ENCODE measurements around the gene CLCNKB. TPM values are rescaled to one million over a fixed set of nuclear protein-coding genes. Genes with fewer than 3 reads are reported as not detected.
A peak's percentile ranks its signal among the peaks of the same experiment; 100 is the strongest.
"Not testable (repeated sequence)": the region's sequence is repeated elsewhere in the genome, so short reads cannot be mapped to it uniquely, and the experiment has no call there.

Gene CLCNKB
- 0.05 TPM in 1 of 2 replicates, not detected in the other for total RNA-seq (2014; rRNA removed; shearing (Covaris generic))
- polyA plus RNA-seq (2015; cell fraction: cytosol; rRNA removed), result 0.10 TPM in 1 of 2 replicates, not detected in the other
- 0.54 TPM in 1 of 2 replicates, not detected in the other for polyA plus RNA-seq (2015; cell fraction: nucleus; rRNA removed)

- in situ Hi-C loops (cut with HindIII; ENCODE audit: low pct_unique_long_range_greater_than_20kb, low sequenced_read_pairs), result no loop called here
- no peak for DNase-seq (ENCODE audit: low read depth, low spot score)
These were observed at the start of gene CLCNKB for GRCh38 chr1:16043521-16043920. CLCNKB (plus strand) TSS chr1:16043782; CDS start chr1:16044493, 711 bp downstream.

GRCh38 chr1:15994081-15994480, 49.5 kb upstream of the CLCNKB start:
- in situ Hi-C loops (cut with HindIII; ENCODE audit: low pct_unique_long_range_greater_than_20kb, low sequenced_read_pairs), result no loop called here
- no peak for DNase-seq (ENCODE audit: low read depth, low spot score)

GRCh38 chr1:15994590-15995351, 48.8 kb upstream of the CLCNKB start:
- in situ Hi-C loops (cut with HindIII; ENCODE audit: low pct_unique_long_range_greater_than_20kb, low sequenced_read_pairs), result no loop called here
- peak; percentile 68 for DNase-seq (ENCODE audit: low read depth, low spot score)

- in situ Hi-C loops (cut with HindIII; ENCODE audit: low pct_unique_long_range_greater_than_20kb, low sequenced_read_pairs), result no loop called here
These were observed 46.5 kb upstream of the CLCNKB start for GRCh38 chr1:15997076-15997585.

GRCh38 chr1:15997637-15998280, 45.8 kb upstream of the CLCNKB start:
- in situ Hi-C loops (cut with HindIII; ENCODE audit: low pct_unique_long_range_greater_than_20kb, low sequenced_read_pairs), result no loop called here
- no peak for DNase-seq (ENCODE audit: low read depth, low spot score)

More at GRCh38 chr1:15997076-15997585, 46.5 kb upstream of the CLCNKB start:
- DNase-seq (ENCODE audit: low read depth, low spot score), result no peak

GRCh38 chr1:15998929-15999328, 44.7 kb upstream of the CLCNKB start:
- in situ Hi-C loops (cut with HindIII; ENCODE audit: low pct_unique_long_range_greater_than_20kb, low sequenced_read_pairs), result no loop called here
- no peak for DNase-seq (ENCODE audit: low read depth, low spot score)

- DNase-seq (ENCODE audit: low read depth, low spot score); in situ Hi-C loops (cut with HindIII; ENCODE audit: low pct_unique_long_range_greater_than_20kb, low sequenced_read_pairs): not testable (repeated sequence)
These were observed 42.3 kb upstream of the CLCNKB start for GRCh38 chr1:16001274-16001673.

GRCh38 chr1:16005597-16005996, 38.0 kb upstream of the CLCNKB start:
- DNase-seq (ENCODE audit: low read depth, low spot score), result no peak
- in situ Hi-C loops (cut with HindIII; ENCODE audit: low pct_unique_long_range_greater_than_20kb, low sequenced_read_pairs), result no loop called here

GRCh38 chr1:16006010-16006409, 37.6 kb upstream of the CLCNKB start:
- no peak for DNase-seq (ENCODE audit: low read depth, low spot score)
- in situ Hi-C loops (cut with HindIII; ENCODE audit: low pct_unique_long_range_greater_than_20kb, low sequenced_read_pairs), result no loop called here

- DNase-seq (ENCODE audit: low read depth, low spot score), result peak; percentile 23
- in situ Hi-C loops (cut with HindIII; ENCODE audit: low pct_unique_long_range_greater_than_20kb, low sequenced_read_pairs), result no loop called here
These were observed 36.8 kb upstream of the CLCNKB start for GRCh38 chr1:16006552-16007485.

GRCh38 chr1:16007671-16008341, 35.8 kb upstream of the CLCNKB start:
- DNase-seq (ENCODE audit: low read depth, low spot score), result no peak
- in situ Hi-C loops (cut with HindIII; ENCODE audit: low pct_unique_long_range_greater_than_20kb, low sequenced_read_pairs), result no loop called here

- DNase-seq (ENCODE audit: low read depth, low spot score), result peak; percentile 76
- in situ Hi-C loops (cut with HindIII; ENCODE audit: low pct_unique_long_range_greater_than_20kb, low sequenced_read_pairs), result no loop called here
These were observed 34.5 kb upstream of the CLCNKB start for GRCh38 chr1:16009030-16009460.

- in situ Hi-C loops (cut with HindIII; ENCODE audit: low pct_unique_long_range_greater_than_20kb, low sequenced_read_pairs), result no loop called here
These were observed 33.9 kb upstream of the CLCNKB start for GRCh38 chr1:16009678-16010077.

GRCh38 chr1:16010837-16011236, 32.7 kb upstream of the CLCNKB start:
- DNase-seq (ENCODE audit: low read depth, low spot score), result no peak
- in situ Hi-C loops (cut with HindIII; ENCODE audit: low pct_unique_long_range_greater_than_20kb, low sequenced_read_pairs), result no loop called here

More at GRCh38 chr1:16009678-16010077, 33.9 kb upstream of the CLCNKB start:
- no peak for DNase-seq (ENCODE audit: low read depth, low spot score)

GRCh38 chr1:16011936-16012589, 31.5 kb upstream of the CLCNKB start:
- in situ Hi-C loops (cut with HindIII; ENCODE audit: low pct_unique_long_range_greater_than_20kb, low sequenced_read_pairs), result no loop called here
- DNase-seq (ENCODE audit: low read depth, low spot score), result no peak

GRCh38 chr1:16012590-16013219, 30.9 kb upstream of the CLCNKB start:
- in situ Hi-C loops (cut with HindIII; ENCODE audit: low pct_unique_long_range_greater_than_20kb, low sequenced_read_pairs), result no loop called here
- DNase-seq (ENCODE audit: low read depth, low spot score), result no peak

Measured in SK-MEL-5 (cell line).